NCI-H2227 (cell line): ENCODE data around the gene FCSK.

Experiments
- DNase-seq: peaks from one replicate; lab custom pipeline; 2025; ENCODE audit not compliant: unreplicated experiment; lab: John Stamatoyannopoulos, UW

FCSK gene

DNA sequence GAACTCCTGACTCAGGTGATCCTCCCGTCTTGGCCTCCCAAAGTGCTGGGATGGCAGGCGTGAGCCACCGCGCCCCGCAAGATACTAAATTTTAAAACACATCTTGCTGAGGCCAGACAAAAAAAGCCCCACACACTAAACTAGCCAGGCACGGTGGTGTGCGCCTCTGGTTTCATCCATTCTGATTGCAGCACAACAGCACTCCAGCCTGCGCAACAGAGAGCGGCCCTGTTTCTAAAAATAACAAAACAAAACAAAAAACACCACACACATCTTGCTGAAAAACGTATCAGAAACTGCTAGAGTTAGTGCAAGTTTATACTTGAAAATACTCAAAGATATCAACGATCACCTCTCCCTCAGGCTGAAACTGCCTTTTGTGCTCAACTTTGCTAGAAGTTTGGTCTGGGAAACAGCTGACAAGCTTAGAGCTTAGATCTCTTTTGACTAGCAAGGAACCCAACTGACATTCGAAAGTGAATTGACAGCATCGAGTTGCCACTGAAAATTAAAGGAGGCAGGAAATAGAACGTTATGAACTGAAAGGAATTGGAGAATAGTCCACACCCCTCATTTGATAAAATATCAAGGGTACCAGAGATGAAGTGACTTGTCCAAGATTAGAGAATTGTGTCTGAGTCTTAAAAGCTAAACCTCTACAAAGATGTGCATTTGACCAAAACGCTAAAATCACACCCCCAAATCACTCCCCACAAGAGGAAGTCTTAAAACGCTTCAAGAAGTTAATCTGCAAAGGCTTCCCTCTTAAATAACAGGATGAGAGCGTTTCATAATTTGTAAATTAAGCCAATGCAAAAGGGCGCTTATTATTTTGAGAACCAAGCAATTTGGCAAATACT is 68.1 kb downstream of the FCSK start:
- no peak for DNase-seq

DNA sequence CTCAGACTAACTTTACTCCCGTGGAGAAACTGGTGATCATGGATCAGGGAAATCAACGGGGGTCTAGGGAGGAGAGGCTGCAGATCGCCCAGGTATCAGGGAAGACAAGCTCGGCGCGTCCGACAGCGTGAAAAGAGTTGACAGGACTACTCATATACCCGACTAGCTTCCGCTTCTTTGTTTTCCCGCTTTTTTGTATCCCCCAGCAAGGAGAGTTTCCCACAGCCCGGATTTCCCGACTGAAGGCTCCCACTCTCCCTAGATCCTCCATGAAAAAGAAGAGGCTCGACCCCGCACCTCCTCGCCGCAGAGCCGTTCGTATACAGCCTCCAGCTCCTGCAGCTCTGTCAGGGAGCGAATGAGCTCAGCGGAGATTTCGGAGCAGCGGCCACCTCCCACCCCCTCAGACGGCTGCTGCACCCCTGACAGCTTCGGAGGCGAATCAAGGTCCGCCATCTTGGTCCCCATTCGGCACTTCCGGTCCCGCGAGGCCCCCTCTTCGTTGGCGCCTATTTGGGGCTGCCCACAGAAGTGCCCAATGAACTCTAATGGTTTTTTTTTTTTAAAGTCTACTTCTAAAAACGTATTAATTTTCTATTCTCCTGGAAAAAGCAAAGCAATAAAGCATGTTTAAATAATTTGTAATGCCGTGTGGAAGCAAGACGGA is 68.8 kb downstream of the FCSK start, which contains the start of gene COG4:
TSS of gene COG4 (minus strand) at position 479 of the 667 bp plus-strand sequence. CDS start at position 468, 11 bp downstream.
- DNase-seq = peak; percentile 86

DNA sequence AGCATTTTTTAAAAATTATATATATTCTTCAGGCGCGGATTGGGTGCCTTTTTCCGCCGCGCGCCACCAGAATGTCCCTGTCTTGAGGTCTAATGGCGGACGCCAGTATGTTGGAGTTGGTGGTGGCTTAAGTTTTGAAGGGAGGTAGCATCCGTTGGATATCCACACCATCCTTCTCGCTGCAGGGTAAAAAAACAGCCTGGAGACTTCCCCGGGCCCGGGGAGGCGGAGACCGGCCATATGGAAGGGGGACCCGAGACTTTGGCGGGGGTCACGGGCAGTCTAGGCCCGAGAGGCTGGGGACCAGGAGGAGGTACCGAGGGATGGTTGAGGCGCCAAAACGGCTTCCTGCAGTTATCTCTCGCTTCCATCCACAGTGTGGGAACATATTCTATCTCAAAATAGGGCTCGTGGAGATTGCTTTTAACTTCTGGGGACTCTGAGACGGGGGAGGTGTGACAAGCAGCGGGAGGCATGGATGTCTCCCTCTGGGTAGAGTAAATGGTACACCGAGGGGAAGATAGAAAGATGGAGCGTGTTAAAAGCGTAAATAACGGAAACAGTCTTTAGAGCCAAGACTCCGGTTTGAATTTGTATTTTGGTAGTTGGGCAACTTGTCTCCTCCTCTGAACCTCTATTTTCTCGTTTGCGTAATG is 69.5 kb downstream of the FCSK start, which contains the start of gene SF3B3:
TSS of gene SF3B3 (plus strand) at position 74 of the 656 bp plus-strand sequence. CDS start 2,841 bp downstream, outside the sequence.
- peak; percentile 79 for DNase-seq

DNA sequence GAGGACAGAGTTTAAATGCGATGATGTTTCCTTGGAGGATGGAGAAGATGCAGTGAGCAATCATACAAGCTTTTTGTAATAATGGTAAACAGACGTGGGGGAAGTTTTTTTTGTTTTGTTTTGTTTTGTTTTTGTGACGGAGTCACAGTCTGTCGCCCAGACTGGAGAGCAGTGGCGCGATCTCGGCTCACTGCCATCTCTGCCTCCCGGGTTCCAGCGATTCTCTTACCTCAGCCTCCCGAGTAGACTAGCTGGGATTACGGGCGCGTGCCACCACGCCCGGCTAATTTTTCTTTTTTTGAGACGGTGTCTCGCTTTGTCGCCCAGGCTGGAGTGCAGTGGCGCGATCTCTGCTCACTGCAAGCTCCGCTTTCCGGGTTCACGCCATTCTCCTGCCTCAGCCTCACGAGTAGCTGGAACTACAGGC is 70.0 kb downstream of the FCSK start:
- DNase-seq = peak; percentile 26

DNA sequence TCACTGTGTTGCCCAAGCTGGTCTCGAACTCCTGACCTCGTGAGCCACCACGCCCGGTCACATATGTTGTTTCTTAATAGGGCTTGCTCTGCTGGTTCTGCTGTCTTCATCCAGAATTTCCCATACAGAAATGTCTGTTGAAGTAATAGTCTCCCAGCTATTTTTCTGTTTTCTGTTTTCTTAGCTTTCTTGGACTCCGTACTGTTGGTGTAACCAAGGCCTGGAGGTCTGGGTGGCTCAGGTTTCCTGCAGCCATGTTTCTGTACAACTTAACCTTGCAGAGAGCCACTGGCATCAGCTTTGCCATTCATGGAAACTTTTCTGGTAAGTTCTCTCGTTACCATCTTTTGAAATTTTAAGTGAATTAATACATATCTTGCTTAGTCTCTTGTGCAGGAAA is 72.0 kb downstream of the FCSK start:
- no peak for DNase-seq

DNA sequence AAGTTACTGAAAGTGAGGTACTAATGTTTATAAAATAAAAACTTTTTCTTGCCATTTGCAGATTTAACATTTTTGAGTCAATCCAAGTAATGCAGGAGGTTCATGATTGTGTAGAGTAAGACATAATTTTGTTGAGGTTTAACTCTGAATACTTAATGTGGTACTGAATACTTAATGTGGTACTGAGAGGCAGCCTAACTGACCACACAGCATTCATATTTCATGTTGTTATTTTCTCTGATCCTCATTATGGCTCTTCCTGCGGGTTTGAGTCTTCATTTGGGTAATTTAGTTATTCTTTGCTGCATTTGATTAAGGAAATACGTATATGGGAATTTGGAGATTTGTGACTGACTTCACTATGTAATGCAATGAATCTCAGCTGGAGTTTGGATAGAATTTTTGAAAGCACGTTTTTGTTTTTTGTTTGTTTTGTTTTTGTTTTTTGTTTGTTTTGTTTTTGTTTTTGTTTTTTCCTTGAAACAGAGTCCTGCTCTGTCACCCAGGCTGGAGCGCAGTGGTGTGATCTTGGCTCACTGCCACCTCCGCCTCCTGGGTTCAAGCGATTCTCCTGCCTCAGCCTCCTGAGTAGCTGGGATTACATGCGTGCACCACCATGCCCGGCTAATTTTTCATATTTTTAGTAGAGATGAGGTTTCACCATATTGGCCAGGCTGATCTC is 73.1 kb downstream of the FCSK start:
- no peak for DNase-seq

DNA sequence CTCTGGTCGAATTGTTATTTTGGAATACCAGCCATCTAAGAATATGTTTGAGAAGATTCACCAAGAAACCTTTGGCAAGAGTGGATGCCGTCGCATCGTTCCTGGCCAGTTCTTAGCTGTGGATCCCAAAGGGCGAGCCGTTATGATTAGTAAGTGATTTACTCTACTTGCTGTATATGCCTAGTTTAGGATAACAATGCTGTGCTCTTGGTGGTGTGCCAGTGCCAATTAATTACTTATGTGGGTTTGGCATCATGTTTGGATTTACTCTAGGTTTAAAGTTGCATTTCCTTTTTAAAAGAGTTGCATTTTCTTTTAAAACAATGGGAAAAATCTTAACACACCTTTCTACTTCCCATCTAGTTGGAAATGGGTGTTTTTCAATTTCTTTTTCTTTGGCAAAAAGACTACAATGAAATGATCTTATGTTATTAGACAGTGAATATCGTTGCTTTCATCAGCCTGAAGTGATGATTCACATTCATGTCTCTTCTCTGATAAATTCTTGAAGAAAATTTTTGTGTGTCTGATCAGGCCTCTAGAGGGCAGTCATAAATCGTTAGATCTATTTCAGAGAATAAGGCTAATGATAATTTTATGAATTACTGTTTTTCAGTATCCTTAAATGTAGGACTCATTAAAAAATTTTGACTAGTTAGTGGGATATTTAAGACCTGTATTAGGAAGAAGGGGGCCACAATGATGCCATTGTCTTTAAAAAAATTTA is 74.8 kb downstream of the FCSK start:
- DNase-seq = peak; percentile 34
